A549 (cell line): ENCODE data around the gene GABRG2. TPM values are rescaled to one million over a fixed set of nuclear protein-coding genes. Genes with fewer than 3 reads are reported as not detected.

Source experiments
- ATAC-seq, 2 experiments: fragments of 200-7000 bp in 1 of 2; fragments of >200 bp in 1 of 2; cut with Nextera tagmentation in 1 of 2; cut with Tn5 transposase in 1 of 2; 3 replicates each; pipeline versions ENCODE4 v1.8.0 to v1.9.1; 2018 to 2020; ENCODE audit warnings: mild to moderate bottlenecking in 1 of 2, moderate library complexity in 1 of 2
- CTCF ChIA-PET: fragments of 300-600 bp; sonication (Branson Sonifier 250); formaldehyde crosslinking; extraction: SDS; loops from one replicate; lab custom pipeline; 2021; ENCODE audit warnings: antibody characterized with exemption, inconsistent platforms; lab: Yijun Ruan, JAX
- POLR2A ChIA-PET: fragments of 350-600 bp; formaldehyde crosslinking; extraction: SDS; loops from one replicate; lab custom pipeline; 2021; ENCODE audit warnings: antibody characterized with exemption, inconsistent platforms; lab: Yijun Ruan, JAX
- DNase-seq, 2 experiments: peaks; one replicate each; pipeline versions ENCODE4 v3.0.0 to v3.0.0-alpha.2; 2011 to 2016; ENCODE audit warnings: low read depth in 1 of 2, low spot score in 1 of 2
- FAIRE-seq: peaks from 2 replicates; lab custom pipeline; 2011; peaks lifted over from hg19 to GRCh38; lab: Jason Lieb, UNC
- H3K27ac ChIP-seq, 2 experiments: fragments of >200 bp; sonication (Bioruptor Twin); formaldehyde crosslinking; 3 replicates each; pipeline ENCODE4 v1.5.1; 2016 to 2017
- H3K4me1 ChIP-seq: fragments of >200 bp; sonication (Bioruptor Twin); formaldehyde crosslinking; 3 replicates; pipeline ENCODE4 v1.6.1; 2016
- H3K4me2 ChIP-seq: fragments of >200 bp; sonication (Bioruptor Twin); formaldehyde crosslinking; 3 replicates; pipeline ENCODE4 v1.6.1; 2016
- H3K4me3 ChIP-seq: fragments of >200 bp; sonication (Bioruptor Twin); formaldehyde crosslinking; 3 replicates; pipeline ENCODE4 v1.5.1; 2016
- H3K9me3 ChIP-seq: fragments of >200 bp; sonication (Bioruptor Twin); formaldehyde crosslinking; 3 replicates; pipeline ENCODE4 v1.6.1; 2016
- BHLHE40 ChIP-seq: IDR thresholded peaks from 2 replicates; pipeline ENCODE4 v1.6.1; 2012; ENCODE audit warnings: low read depth, low read length, inconsistent platforms
- HOXA7 ChIP-seq: fragments of 250-450 bp; sonication (Bioruptor Pico); IDR thresholded peaks from 2 replicates; pipeline ENCODE4 v1.5.0; 2020; ENCODE audit warnings: mild to moderate bottlenecking, moderate library complexity
- JUNB ChIP-seq: fragments of >200 bp; sonication (Bioruptor Twin); formaldehyde crosslinking; IDR thresholded peaks from 2 replicates; pipeline ENCODE4 v1.6.1; 2016
- KDM5A ChIP-seq: fragments of 200-600 bp; sonication (generic); IDR thresholded peaks from 2 replicates; pipeline ENCODE4 v1.6.1; 2016; ENCODE audit warnings: antibody characterized with exemption, mild to moderate bottlenecking
- MAFK ChIP-seq: fragments of 450-650 bp; IDR thresholded peaks from 2 replicates; pipeline ENCODE4 v1.6.1; 2014; ENCODE audit not compliant: partially characterized antibody
- MAZ ChIP-seq: fragments of 150-350 bp; IDR thresholded peaks from 2 replicates; pipeline ENCODE4 v1.6.1; 2014; ENCODE audit warnings: antibody characterized with exemption, low read depth, low read length, borderline replicate concordance
- NFE2L2 ChIP-seq: fragments of 150-350 bp; conservative IDR thresholded peaks from 2 replicates; pipeline ENCODE4 v1.6.1; 2014; ENCODE audit warnings: low read length
- POLR2A ChIP-seq: IDR thresholded peaks from 2 replicates; pipeline ENCODE4 v1.6.1; 2012; ENCODE audit warnings: mild to moderate bottlenecking, low read length
- POLR2AphosphoS2 ChIP-seq: conservative IDR thresholded peaks from 2 replicates; pipeline ENCODE4 v1.6.1; 2012; ENCODE audit warnings: low read length, improper control_type of control experiment, inconsistent platforms
- RAD21 ChIP-seq, 2 experiments: fragments of >200 bp in 1 of 2; sonication (Bioruptor Twin) in 1 of 2; formaldehyde crosslinking in 1 of 2; IDR thresholded peaks in 1 of 2; conservative IDR thresholded peaks in 1 of 2; 2 replicates in 1 of 2; 3 replicates in 1 of 2; pipeline ENCODE4 v1.6.1; 2012 to 2018; ENCODE audit warnings: inconsistent platforms in 1 of 2
- TFCP2L1 ChIP-seq: fragments of 250-450 bp; sonication (Bioruptor Pico); IDR thresholded peaks from 2 replicates; pipeline ENCODE4 v1.5.0; 2021; ENCODE audit warnings: mild to moderate bottlenecking
- TP53 ChIP-seq: fragments of 250-450 bp; sonication (Bioruptor Pico); IDR thresholded peaks from 2 replicates; pipeline ENCODE4 v1.5.0; 2021; ENCODE audit warnings: mild to moderate bottlenecking, moderate library complexity
- ZSCAN20 ChIP-seq: fragments of 250-450 bp; sonication (Bioruptor Pico); IDR thresholded peaks from 2 replicates; pipeline ENCODE4 v1.8.0; 2022; ENCODE audit warnings: mild to moderate bottlenecking, moderate library complexity
- WGBS: methylation state at CpG from one replicate; pipeline ENCODE4 v1.1.6; 2017; ENCODE audit errors: missing lambda C conversion rate; 5-methylcytosine and 5-hydroxymethylcytosine counted together
- polyA plus RNA-seq, 4 experiments: library from polyadenylated mRNA; depleted of rRNA in 3 of 4; stranded (reverse); fragments of >200 nt; fragmentation: RNase III in 1 of 4; extraction: RNeasy Plus Mini Kit Qiagen cat#74134 plus additional on column Dnase treatment in 1 of 4; gene quantifications; 2 replicates in 3 of 4; 3 replicates in 1 of 4; pipeline ENCODE4 v1.2.3, GENCODE V29; 2011 to 2017
- TF ChIP-seq, protein P1 (sequence below): fragments of 200-600 bp; sonication (generic); IDR thresholded peaks from 2 replicates; pipeline ENCODE4 v1.6.1; 2016; ENCODE audit warnings: antibody characterized with exemption, mild to moderate bottlenecking, moderate library complexity
- TF ChIP-seq, protein P2 (sequence below): fragments of 250-450 bp; sonication (Bioruptor Pico); IDR thresholded peaks from 2 replicates; pipeline ENCODE4 v1.5.0; 2021; ENCODE audit warnings: mild to moderate bottlenecking, moderate library complexity, borderline replicate concordance
- TF ChIP-seq, protein P3 (sequence below): IDR thresholded peaks from 2 replicates; pipeline ENCODE4 v1.6.1; 2012
- TF ChIP-seq, protein P4 (sequence below): fragments of 250-450 bp; sonication (Bioruptor Pico); IDR thresholded peaks from 2 replicates; pipeline ENCODE4 v1.5.0; 2020; ENCODE audit warnings: low read depth, mild to moderate bottlenecking, moderate library complexity

GABRG2 gene
- polyA plus RNA-seq, 2 of the 4 experiments (the other 2 are of a cell fraction), result not detected

DNA sequence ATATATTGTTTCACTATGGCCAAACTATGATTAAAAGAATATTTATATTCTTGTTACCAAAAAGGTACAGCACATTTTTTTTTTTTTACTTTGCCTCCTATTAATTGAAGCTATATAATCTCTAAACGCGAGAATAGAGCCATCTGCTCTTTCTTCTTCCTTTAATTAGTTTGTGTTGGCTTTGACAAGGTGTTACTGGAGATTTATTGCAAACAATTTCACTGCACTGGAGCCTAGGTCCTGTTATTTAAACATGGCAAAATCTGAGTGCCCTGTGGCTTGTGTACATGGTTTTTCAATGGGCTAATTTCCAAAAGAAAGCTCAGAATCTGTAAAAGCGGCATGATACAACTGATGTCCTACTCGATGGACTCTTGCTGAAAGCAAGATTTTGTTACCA, 40.8 kb upstream of the GABRG2 start:
- ATAC-seq, result no peak
- DNase-seq, result no peak
- ChIA-PET CTCF (no interaction called here), POLR2A (no interaction called here)
- Histone ChIP-seq H3K9me3 (no peaks in the 10 kb centered on the region), H3K4me2 (no peak overlapping the region), H3K27ac (no peak overlapping the region), H3K4me3 (no peak overlapping the region), H3K4me1 (no peaks in the 10 kb centered on the region)
- TF ChIP-seq MAZ, result no peak
- TF ChIP-seq, protein P1, sequence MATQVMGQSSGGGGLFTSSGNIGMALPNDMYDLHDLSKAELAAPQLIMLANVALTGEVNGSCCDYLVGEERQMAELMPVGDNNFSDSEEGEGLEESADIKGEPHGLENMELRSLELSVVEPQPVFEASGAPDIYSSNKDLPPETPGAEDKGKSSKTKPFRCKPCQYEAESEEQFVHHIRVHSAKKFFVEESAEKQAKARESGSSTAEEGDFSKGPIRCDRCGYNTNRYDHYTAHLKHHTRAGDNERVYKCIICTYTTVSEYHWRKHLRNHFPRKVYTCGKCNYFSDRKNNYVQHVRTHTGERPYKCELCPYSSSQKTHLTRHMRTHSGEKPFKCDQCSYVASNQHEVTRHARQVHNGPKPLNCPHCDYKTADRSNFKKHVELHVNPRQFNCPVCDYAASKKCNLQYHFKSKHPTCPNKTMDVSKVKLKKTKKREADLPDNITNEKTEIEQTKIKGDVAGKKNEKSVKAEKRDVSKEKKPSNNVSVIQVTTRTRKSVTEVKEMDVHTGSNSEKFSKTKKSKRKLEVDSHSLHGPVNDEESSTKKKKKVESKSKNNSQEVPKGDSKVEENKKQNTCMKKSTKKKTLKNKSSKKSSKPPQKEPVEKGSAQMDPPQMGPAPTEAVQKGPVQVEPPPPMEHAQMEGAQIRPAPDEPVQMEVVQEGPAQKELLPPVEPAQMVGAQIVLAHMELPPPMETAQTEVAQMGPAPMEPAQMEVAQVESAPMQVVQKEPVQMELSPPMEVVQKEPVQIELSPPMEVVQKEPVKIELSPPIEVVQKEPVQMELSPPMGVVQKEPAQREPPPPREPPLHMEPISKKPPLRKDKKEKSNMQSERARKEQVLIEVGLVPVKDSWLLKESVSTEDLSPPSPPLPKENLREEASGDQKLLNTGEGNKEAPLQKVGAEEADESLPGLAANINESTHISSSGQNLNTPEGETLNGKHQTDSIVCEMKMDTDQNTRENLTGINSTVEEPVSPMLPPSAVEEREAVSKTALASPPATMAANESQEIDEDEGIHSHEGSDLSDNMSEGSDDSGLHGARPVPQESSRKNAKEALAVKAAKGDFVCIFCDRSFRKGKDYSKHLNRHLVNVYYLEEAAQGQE, result no peak
- 2% methylated on average over 4 of the region's 4 CpGs for WGBS
- FAIRE-seq, result no peak

DNA sequence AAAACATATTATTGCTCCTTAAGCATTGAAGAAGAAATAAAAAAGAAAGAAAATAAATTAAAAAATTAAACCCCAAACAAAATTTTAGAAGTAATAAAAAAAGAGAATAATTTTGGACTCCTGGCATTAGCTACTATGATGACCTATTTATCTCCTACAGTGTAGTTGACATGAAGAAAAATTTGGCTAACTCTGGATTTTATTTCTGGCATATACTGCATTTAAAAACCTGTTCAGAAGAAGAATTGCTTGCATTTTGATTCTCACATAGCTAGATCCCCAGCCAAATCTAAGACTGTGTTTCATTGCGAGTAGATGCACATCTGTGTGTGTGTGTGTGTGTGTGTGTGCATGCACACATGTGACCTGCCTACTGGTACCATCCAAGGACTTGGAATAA, 30.1 kb upstream of the GABRG2 start:
- POLR2A ChIA-PET, result no interaction called here
- 4% methylated on average over 1 of the region's 1 CpG for WGBS
- H3K9me3 ChIP-seq, result no peaks in the 10 kb centered on the region

DNA sequence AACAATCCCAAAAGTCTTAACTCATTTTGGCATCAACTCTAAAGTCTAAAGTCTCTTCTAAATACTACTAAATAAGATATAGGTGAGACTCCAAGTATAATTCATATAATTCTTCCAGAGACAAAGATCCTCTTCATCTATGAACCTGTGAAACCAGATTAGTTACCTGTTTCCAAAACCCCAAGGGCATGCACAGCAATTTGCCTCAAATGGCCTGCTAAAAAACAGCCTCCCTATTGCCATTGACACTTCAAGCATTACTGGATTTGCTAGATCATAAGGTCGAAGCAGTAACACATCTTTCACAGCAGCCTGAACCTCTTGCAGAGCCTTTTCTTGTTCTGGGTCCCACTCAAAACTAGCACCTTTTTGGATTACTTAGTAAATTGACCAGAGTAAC, 20.3 kb upstream of the GABRG2 start:
- 0% methylated on average over 1 of the region's 1 CpG for WGBS
- POLR2A ChIA-PET, result no interaction called here
- H3K4me2 ChIP-seq, result no peak overlapping the region
- TF ChIP-seq ZSCAN20 (CRISPR knock-in tag), result no peak
- no peak for TF ChIP-seq NFE2L2
- no peak for TF ChIP-seq BHLHE40
- TF ChIP-seq, protein P2, sequence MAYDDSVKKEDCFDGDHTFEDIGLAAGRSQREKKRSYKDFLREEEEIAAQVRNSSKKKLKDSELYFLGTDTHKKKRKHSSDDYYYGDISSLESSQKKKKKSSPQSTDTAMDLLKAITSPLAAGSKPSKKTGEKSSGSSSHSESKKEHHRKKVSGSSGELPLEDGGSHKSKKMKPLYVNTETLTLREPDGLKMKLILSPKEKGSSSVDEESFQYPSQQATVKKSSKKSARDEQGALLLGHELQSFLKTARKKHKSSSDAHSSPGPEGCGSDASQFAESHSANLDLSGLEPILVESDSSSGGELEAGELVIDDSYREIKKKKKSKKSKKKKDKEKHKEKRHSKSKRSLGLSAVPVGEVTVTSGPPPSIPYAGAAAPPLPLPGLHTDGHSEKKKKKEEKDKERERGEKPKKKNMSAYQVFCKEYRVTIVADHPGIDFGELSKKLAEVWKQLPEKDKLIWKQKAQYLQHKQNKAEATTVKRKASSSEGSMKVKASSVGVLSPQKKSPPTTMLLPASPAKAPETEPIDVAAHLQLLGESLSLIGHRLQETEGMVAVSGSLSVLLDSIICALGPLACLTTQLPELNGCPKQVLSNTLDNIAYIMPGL (CRISPR knock-in tag), result no peak
- TF ChIP-seq TP53 (CRISPR knock-in tag), result no peak
- TF ChIP-seq, protein P3, sequence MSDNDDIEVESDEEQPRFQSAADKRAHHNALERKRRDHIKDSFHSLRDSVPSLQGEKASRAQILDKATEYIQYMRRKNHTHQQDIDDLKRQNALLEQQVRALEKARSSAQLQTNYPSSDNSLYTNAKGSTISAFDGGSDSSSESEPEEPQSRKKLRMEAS, result no peak
- TF ChIP-seq MAFK, result no peak
- TF ChIP-seq, protein P4, sequence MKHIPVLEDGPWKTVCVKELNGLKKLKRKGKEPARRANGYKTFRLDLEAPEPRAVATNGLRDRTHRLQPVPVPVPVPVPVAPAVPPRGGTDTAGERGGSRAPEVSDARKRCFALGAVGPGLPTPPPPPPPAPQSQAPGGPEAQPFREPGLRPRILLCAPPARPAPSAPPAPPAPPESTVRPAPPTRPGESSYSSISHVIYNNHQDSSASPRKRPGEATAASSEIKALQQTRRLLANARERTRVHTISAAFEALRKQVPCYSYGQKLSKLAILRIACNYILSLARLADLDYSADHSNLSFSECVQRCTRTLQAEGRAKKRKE, result no peak
- no peak for TF ChIP-seq KDM5A
- TF ChIP-seq, all 56 proteins: peak for 0
- CTCF ChIA-PET, result no interaction called here
- DNase-seq (no peak), ATAC-seq (no peak), FAIRE-seq (no peak)
- Histone ChIP-seq H3K9me3 (no peaks in the 10 kb centered on the region), H3K4me1 (no peaks in the 10 kb centered on the region), H3K27ac (no peak overlapping the region), H3K4me3 (no peak overlapping the region)

More for the DNA sequence above, 30.1 kb upstream of the GABRG2 start:
- no peak for TF ChIP-seq TFCP2L1 (CRISPR knock-in tag)
- no peak for TF ChIP-seq RAD21 (conservative IDR thresholded peaks at IDR 0.05 in 1 of 2, IDR thresholded peaks at IDR 0.05 in 1 of 2)
- no peak for TF ChIP-seq POLR2A
- no peak for TF ChIP-seq POLR2AphosphoS2
- no peak for TF ChIP-seq HOXA7
- TF ChIP-seq JUNB, result no peak
- DNase-seq, result no peak
- no peak for FAIRE-seq
- ATAC-seq, result no peak
- CTCF ChIA-PET, result interaction anchor here (0.6 kb wide), 1 partner anchor 207 kb away, joined by 3 read pairs; no protein-coding TSS in a partner anchor
- Histone ChIP-seq H3K4me3 (no peak overlapping the region), H3K4me1 (no peaks in the 10 kb centered on the region), H3K27ac (no peak overlapping the region), H3K4me2 (no peak overlapping the region)
